Mesothelial cell of epicardium (in vitro differentiated cells): ENCODE measurements around the gene ALPL. TPM values are rescaled to one million over a fixed set of nuclear protein-coding genes. Genes with fewer than 3 reads are reported as not detected.

Experiments used
- DNase-seq, 2 experiments: peaks; one replicate each; pipeline ENCODE4 v3.0.0; 2021; ENCODE audit warnings: low spot score in 2 of 2; ENCODE audit not compliant: unreplicated experiment in 2 of 2
- H3K27ac Mint-ChIP-seq: 2 replicates; pipeline ENCODE4 v1.8.0; 2021; ENCODE audit warnings: mixed read lengths
- H3K27me3 Mint-ChIP-seq: 2 replicates; pipeline ENCODE4 v1.8.0; 2021; ENCODE audit warnings: low read depth, mixed read lengths
- H3K36me3 Mint-ChIP-seq: 2 replicates; pipeline ENCODE4 v1.8.0; 2021; ENCODE audit warnings: mixed read lengths
- H3K4me1 Mint-ChIP-seq: 2 replicates; pipeline ENCODE4 v1.8.0; 2021; ENCODE audit warnings: mixed read lengths
- H3K4me3 Mint-ChIP-seq: 2 replicates; pipeline ENCODE4 v1.8.0; 2021; ENCODE audit warnings: mild to moderate bottlenecking, moderate library complexity, mixed read lengths
- H3K9me3 Mint-ChIP-seq: 2 replicates; pipeline ENCODE4 v1.8.0; 2021; ENCODE audit warnings: mixed read lengths
- total RNA-seq: library from RNA; stranded (reverse); gene quantifications from 3 replicates; pipeline ENCODE4 v1.2.1, GENCODE V29; 2021
- TF ChIP-seq, protein P1 (sequence below): fragments of 200-600 bp; sonication (generic); IDR thresholded peaks from one replicate; pipeline ENCODE4 v1.5.0; 2021; ENCODE audit warnings: antibody characterized with exemption; ENCODE audit not compliant: unreplicated experiment

The ALPL gene
- total RNA-seq, 1 donor from 2014 or later, result 0.89 TPM

- Mint-ChIP-seq H3K4me3 (no peak overlapping the region), H3K27ac (no peak overlapping the region), H3K9me3 (no peaks in the 10 kb centered on the region), H3K27me3 (peaks cover 1% of the 10 kb centered on the region), H3K36me3 (no peaks in the 10 kb centered on the region), H3K4me1 (peaks cover 19% of the 10 kb centered on the region)
- DNase-seq, result no peak
- TF ChIP-seq, protein P1, sequence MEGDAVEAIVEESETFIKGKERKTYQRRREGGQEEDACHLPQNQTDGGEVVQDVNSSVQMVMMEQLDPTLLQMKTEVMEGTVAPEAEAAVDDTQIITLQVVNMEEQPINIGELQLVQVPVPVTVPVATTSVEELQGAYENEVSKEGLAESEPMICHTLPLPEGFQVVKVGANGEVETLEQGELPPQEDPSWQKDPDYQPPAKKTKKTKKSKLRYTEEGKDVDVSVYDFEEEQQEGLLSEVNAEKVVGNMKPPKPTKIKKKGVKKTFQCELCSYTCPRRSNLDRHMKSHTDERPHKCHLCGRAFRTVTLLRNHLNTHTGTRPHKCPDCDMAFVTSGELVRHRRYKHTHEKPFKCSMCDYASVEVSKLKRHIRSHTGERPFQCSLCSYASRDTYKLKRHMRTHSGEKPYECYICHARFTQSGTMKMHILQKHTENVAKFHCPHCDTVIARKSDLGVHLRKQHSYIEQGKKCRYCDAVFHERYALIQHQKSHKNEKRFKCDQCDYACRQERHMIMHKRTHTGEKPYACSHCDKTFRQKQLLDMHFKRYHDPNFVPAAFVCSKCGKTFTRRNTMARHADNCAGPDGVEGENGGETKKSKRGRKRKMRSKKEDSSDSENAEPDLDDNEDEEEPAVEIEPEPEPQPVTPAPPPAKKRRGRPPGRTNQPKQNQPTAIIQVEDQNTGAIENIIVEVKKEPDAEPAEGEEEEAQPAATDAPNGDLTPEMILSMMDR, result no peak
Measured at GRCh38 chr1:21604208-21604957, 95.2 kb downstream of the ALPL start.

DNA sequence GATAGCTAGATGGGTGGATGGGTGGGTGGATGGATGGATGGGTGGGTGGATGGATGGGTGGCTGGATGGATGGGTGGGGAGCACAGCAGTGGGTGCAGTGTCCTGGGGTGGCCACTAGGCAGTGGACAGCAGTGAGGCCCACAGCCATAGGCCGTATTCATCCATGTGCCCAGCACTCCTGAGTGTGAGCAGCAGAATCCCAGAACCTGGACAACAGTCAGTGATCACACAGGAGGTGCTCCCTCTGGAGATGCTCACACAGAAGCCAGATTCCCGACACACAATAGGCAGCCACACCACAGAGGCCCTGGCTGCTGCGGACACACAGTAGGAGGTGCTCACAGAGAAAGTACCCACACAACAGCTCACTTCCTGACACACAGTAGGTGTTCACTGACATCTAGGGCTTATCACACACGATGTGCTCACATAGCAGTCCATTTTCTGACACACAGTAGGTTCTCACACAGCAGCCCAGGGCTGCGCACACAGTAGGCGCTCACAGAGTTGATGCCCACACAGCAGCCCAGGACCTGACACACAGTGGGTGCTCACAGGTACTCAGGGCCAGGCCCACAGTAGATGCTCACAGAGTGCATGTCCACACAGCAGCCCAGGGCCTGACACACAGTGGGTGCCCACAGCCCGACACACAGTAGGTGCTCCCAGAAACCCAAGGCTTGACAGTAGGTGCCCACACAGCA, 95.9 kb downstream of the ALPL start:
- DNase-seq, result no peak
- H3K27ac Mint-ChIP-seq, result no peak overlapping the region

DNA sequence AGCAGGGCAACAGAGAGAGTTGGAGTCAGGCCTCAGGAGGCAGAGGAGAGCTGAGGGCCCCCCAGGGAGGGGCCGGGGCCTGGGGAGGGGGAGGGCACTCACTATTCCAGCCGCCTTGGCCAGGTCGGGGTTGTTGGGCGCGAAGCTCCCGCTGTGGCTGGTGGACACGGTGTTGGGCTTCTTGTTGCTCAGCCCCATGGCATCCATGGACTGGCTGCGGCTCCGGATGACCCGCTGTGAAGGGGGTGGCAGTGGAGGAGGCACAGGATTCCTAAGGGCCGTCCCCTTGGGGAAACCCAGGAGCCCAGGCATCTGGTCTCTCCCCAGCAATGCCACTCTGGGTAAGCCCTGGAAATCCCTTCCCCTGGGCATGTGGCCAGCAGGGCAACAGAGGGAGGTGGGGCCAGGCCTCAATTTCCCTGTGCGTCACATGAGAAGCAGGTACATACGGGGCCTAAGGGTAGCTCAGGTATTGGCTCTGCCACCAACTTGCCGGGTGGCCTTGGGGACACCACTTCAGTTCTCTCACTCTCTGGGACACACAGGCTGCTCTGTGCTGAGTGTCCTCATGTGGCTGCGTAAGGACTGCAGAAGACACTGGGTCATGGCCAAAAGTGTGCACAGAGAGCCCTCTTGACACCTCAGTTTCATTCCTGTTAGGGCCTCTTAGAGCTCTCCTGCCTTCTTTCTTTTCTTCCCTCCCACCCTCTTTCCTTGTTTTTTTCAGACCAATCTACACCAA, 96.9 kb downstream of the ALPL start:
- Mint-ChIP-seq H3K36me3 (no peaks in the 10 kb centered on the region), H3K9me3 (no peaks in the 10 kb centered on the region), H3K4me1 (peaks cover 19% of the 10 kb centered on the region), H3K27me3 (no peaks in the 10 kb centered on the region), H3K4me3 (no peak overlapping the region), H3K27ac (no peak overlapping the region)
- DNase-seq, result no peak
- TF ChIP-seq, protein P1, result no peak

More for the DNA sequence above, 95.9 kb downstream of the ALPL start:
- Mint-ChIP-seq H3K4me3 (no peak overlapping the region), H3K27me3 (peaks cover 1% of the 10 kb centered on the region), H3K4me1 (peaks cover 19% of the 10 kb centered on the region), H3K9me3 (no peaks in the 10 kb centered on the region), H3K36me3 (no peaks in the 10 kb centered on the region)
- TF ChIP-seq, protein P1, result no peak

DNA sequence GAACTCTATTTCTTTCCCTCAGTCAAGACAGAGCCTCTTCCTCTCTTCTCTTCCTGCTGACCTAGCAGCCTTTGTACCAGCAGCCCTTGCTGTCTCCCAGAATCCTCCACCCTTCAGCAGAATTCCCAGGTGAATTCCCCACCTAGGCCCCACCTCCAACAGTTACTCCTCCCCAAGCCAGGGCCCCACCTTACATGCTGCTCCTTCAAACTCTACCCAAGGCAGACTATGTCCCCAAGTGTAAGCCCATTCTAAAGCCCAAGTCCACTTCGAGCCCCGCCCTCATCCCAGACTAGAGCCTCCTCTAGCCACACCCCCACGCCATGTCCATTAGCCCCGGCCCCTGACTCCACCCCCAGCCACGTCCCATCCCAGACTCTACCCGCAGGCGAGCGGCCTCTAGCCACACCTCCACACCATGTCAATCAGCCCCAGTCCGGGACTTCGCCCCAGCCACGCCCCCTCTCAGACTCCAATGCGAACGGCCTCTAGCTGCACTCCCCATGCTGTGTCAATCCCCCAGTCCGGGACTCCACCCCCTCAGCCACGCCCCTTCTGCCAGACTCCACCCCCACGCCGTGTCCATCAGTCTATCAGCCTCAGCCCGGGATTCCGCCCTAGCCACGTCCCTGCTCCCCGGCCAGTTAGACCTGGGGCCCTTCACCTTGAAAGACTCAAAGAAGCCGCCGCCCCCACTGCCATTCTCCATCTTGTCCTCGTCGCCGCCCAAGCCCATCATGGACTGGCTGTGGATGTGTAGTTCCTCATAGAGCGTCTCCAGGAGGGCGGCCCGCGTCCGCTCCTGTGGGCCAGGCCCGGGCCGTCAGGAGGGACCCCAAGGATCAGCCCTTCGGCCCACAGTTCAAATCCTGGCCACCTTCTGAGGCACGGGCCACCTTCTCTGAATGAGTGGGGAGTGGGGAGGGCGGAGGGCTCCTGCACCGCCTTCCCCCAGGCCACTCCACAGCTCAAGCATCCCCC, 98.6 kb downstream of the ALPL start:
- no peaks in the 10 kb centered on the region for H3K36me3 Mint-ChIP-seq
- peaks cover 19% of the 10 kb centered on the region for H3K4me1 Mint-ChIP-seq
- no peaks in the 10 kb centered on the region for H3K9me3 Mint-ChIP-seq
- H3K27ac Mint-ChIP-seq, result peak overlapping the region; percentile 82
- TF ChIP-seq, protein P1, result no peak
- peak; percentile 81 to 90 for DNase-seq
- H3K4me3 Mint-ChIP-seq, result peak overlapping the region; percentile 47
- H3K27me3 Mint-ChIP-seq, result no peaks in the 10 kb centered on the region

GRCh38 chr1:21608798-21609197, 99.6 kb downstream of the ALPL start:
- H3K4me3 Mint-ChIP-seq, result peak overlapping the region; percentile 9
- H3K27ac Mint-ChIP-seq, result peak overlapping the region; percentile 51

More at GRCh38 chr1:21608798-21609197, 99.6 kb downstream of the ALPL start:
- Mint-ChIP-seq H3K27me3 (no peaks in the 10 kb centered on the region), H3K4me1 (peaks cover 19% of the 10 kb centered on the region), H3K9me3 (no peaks in the 10 kb centered on the region), H3K36me3 (no peaks in the 10 kb centered on the region)
- TF ChIP-seq, protein P1, result no peak
- DNase-seq, result no peak
